Mucosa of descending colon (tissue), 3 donors: Measurements from ENCODE around the gene FGF5. TPM values are rescaled to one million over a fixed set of nuclear protein-coding genes. Genes with fewer than 3 reads are reported as not detected.

Experiments used
- ATAC-seq: fragments of 200-7000 bp; cut with Tn5 transposase; one replicate; pipeline ENCODE4 v1.9.1; 2020; ENCODE audit warnings: mild to moderate bottlenecking, moderate library complexity
- DNase-seq, 3 donors: peaks; one replicate each; pipeline ENCODE4 v3.0.0-alpha.2; 2020
- H3K36me3 ChIP-seq: fragments of 200-600 bp; one replicate; pipeline ENCODE4 v1.8.0; 2021; ENCODE audit warnings: low read depth, mild to moderate bottlenecking
- H3K4me1 ChIP-seq: fragments of 200-600 bp; one replicate; pipeline ENCODE4 v1.8.0; 2021; ENCODE audit warnings: low read depth, mild to moderate bottlenecking
- H3K4me3 ChIP-seq: fragments of 200-600 bp; one replicate; pipeline ENCODE4 v1.8.0; 2021; ENCODE audit warnings: mild to moderate bottlenecking
- H3K9me3 ChIP-seq: fragments of 200-600 bp; one replicate; pipeline ENCODE4 v1.8.0; 2021; ENCODE audit warnings: mild to moderate bottlenecking
- intact Hi-C, 2 donors: fragments of 100-400 bp; cut with DNase I in 1 of 2; cut with micrococcal nuclease in 1 of 2; formaldehyde crosslinking; loops; one replicate each; pipeline versions ENCODE4 v1.11.0 to v1.11.1; 2022; cut with DNase I, micrococcal nuclease
- long read RNA-seq, 2 donors: library from polyadenylated mRNA; unstranded; transcript quantifications; one replicate each; pipeline ENCODE4 v2.0.0, GENCODE V29; 2019 to 2021
- total RNA-seq, 3 donors: library from RNA; stranded (reverse); fragmentation: NEBNext Ultra II Directional in 2 of 3; extraction: Animal tissue kit (Norgen Biotek cat#: 25700) in 2 of 3; gene quantifications; one replicate each; pipeline versions ENCODE4 v1.2.1 to v1.2.4, GENCODE V29; 2021 to 2023
- TF ChIP-seq, protein P1 (sequence below): fragments of 200-600 bp; IDR thresholded peaks from one replicate; pipeline ENCODE4 v1.8.0; 2022; ENCODE audit warnings: antibody characterized with exemption, mild to moderate bottlenecking
- donor health status: DM: no; HTN: no; CAD: no; lungs with moderate emphysema.
- donor health status: DM: no; HTN: no; CAD: no.
- donor health status: DM: no; HTN: yes; CAD: no.

Gene FGF5, protein sequence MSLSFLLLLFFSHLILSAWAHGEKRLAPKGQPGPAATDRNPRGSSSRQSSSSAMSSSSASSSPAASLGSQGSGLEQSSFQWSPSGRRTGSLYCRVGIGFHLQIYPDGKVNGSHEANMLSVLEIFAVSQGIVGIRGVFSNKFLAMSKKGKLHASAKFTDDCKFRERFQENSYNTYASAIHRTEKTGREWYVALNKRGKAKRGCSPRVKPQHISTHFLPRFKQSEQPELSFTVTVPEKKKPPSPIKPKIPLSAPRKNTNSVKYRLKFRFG
- 1 to 10 TPM in 1 of 3 donors, under 1 TPM in 1, not detected in 1; 0.05 to 1.1 TPM for total RNA-seq
- long read RNA-seq, donor 1, full-length matches to known transcripts, result 2 of 2 reads
- long read RNA-seq, donor 1, partial matches to known transcripts, result 0 of 2 reads
- long read RNA-seq, donor 1, other reads (novel, unspliced or antisense), result 0 of 2 reads
- long read RNA-seq, donor 2, result 0 reads

- DNase-seq (peak in 1 of 3 donors; percentile 37), ATAC-seq (peak; percentile 40)
- TF ChIP-seq, protein P1, sequence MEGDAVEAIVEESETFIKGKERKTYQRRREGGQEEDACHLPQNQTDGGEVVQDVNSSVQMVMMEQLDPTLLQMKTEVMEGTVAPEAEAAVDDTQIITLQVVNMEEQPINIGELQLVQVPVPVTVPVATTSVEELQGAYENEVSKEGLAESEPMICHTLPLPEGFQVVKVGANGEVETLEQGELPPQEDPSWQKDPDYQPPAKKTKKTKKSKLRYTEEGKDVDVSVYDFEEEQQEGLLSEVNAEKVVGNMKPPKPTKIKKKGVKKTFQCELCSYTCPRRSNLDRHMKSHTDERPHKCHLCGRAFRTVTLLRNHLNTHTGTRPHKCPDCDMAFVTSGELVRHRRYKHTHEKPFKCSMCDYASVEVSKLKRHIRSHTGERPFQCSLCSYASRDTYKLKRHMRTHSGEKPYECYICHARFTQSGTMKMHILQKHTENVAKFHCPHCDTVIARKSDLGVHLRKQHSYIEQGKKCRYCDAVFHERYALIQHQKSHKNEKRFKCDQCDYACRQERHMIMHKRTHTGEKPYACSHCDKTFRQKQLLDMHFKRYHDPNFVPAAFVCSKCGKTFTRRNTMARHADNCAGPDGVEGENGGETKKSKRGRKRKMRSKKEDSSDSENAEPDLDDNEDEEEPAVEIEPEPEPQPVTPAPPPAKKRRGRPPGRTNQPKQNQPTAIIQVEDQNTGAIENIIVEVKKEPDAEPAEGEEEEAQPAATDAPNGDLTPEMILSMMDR, result no peak
- Histone ChIP-seq H3K9me3 (no peaks in the 10 kb centered on the region), H3K36me3 (no peaks in the 10 kb centered on the region), H3K4me1 (peaks cover 9% of the 10 kb centered on the region), H3K4me3 (no peak within 1 kb of the TSS)
- intact Hi-C loops, result no loop called here
Observed at GRCh38 chr4:80266253-80266901, at the start of gene FGF5. Gene FGF5 (plus strand): TSS chr4:80266664. CDS start chr4:80266825, 161 bp downstream.

GRCh38 chr4:80219301-80220025 lies 47.0 kb upstream of the FGF5 start:
- ATAC-seq, result no peak
- Histone ChIP-seq H3K36me3 (no peaks in the 10 kb centered on the region), H3K9me3 (no peaks in the 10 kb centered on the region), H3K4me1 (no peaks in the 10 kb centered on the region), H3K4me3 (no peak overlapping the region)
- TF ChIP-seq, protein P1, result no peak
- intact Hi-C loops, result loop anchor here in 1 of 2 donors (10.0 kb wide), 1 partner anchor 1175 kb away; no protein-coding TSS in a partner anchor
- DNase-seq, result no peak

DNA sequence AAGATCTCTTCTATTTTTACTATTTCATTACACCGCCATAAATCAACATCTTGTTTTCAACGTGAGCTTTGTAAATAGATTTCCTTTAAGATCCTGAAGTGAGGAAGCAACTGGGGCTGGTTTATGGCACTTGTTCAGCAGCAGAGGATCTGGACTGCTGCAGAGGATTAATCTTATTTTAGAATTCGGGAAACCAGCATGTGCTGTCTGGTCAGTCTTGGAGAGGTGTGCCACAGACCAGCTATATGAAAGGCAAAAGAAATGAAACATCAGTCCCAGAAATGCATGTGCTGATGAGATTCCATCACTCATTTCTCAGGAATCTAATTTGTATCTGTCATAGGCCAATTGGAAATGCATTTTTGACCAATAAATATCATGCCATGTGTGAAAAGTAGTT lies 45.8 kb upstream of the FGF5 start:
- TF ChIP-seq, protein P1, result no peak
- intact Hi-C loops, result no loop called here
- ATAC-seq, result no peak
- no peak for DNase-seq
- Histone ChIP-seq H3K4me1 (no peaks in the 10 kb centered on the region), H3K9me3 (no peaks in the 10 kb centered on the region), H3K4me3 (no peak overlapping the region), H3K36me3 (no peaks in the 10 kb centered on the region)

DNA sequence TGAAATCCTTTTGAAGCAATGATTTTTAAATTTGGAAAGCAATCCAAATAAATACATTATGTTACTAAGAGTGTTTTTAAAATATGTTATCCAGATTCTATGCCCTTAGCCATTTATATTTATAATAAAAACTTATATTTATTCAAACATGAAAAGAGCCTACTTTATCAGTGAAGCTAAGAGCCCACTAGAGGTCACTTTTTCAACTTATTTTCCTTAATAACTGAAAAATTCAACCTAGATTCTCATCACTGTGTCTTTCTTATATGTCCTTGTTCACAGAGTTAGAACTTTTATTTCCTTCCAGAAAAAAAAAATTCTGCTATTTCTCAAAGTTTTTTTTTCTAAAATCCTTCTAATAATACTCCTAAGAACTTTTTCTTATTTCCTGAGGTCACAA lies 45.3 kb upstream of the FGF5 start:
- intact Hi-C loops, result no loop called here
- no peak overlapping the region for H3K4me3 ChIP-seq
- no peak for ATAC-seq
- no peaks in the 10 kb centered on the region for H3K9me3 ChIP-seq
- no peak for DNase-seq
- TF ChIP-seq, protein P1, result no peak
- H3K36me3 ChIP-seq, result no peaks in the 10 kb centered on the region
- no peaks in the 10 kb centered on the region for H3K4me1 ChIP-seq

DNA sequence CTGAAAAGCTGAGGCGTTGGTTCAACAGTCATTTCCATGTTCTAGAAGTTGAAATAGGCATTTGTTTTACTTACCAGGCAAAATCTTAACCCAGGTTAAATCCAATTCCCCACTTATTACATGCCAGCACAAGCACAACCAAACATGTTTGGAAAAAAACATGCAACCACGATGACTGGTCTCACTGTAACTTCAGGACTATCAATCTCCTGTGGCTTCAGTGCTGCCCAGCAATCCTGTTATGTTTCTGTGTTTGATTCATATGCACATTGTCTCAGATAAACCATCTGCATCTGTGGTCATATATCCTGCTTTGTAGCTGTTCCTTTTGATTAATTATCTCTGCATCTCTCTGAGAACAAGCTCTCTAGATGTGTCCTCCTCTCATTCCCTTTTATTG lies 40.9 kb upstream of the FGF5 start:
- ATAC-seq (no peak), DNase-seq (no peak)
- Histone ChIP-seq H3K4me3 (no peak overlapping the region), H3K4me1 (no peaks in the 10 kb centered on the region), H3K36me3 (no peaks in the 10 kb centered on the region), H3K9me3 (no peaks in the 10 kb centered on the region)
- intact Hi-C loops, result no loop called here
- TF ChIP-seq, protein P1, result no peak
